ENCODE results near the gene ITPRID2. TPM values are rescaled to one million over a fixed set of nuclear protein-coding genes. Genes with fewer than 3 reads are reported as not detected.
A peak's percentile ranks its signal among the peaks of the same experiment; 100 is the strongest.

Gene ITPRID2
- total and polyA plus RNA-seq, 2 of the 4 experiments (the other 2 are of a cell fraction) = 74.1 to 187 TPM

- H3K36me3 ChIP-seq (ENCODE audit: control insufficient read depth, insufficient read depth, low read length) = peaks cover 33% of the 10 kb centered on the region
These were observed 8.6 kb downstream of the ITPRID2 start for GRCh38 chr2:181900007-181900651.

More at GRCh38 chr2:181900007-181900651, 8.6 kb downstream of the ITPRID2 start:
- ChIA-PET CTCF (interaction anchor here (1.5 to 1.7 kb wide), 2 partner anchors 157 to 177 kb away, joined by 5 to 6 read pairs; no protein-coding TSS in a partner anchor), POLR2A (ENCODE audit: unreplicated experiment) (no interaction called here)
- no peak overlapping the region for H3K14ac ChIP-seq (replicated peaks; ENCODE audit: low read depth, low read length)
- no CpG with 5 or more reads among the region's 3 CpGs for WGBS, 2 experiments (ENCODE audit: extremely low coverage in 2 of 2, insufficient read length in 1 of 2)
- H4K8ac ChIP-seq (ENCODE audit: low read depth in 2 of 2, low read length in 2 of 2) = peak overlapping the region in 1 of 2 experiments; percentile 11; a peak in 1 of 4 replicates
- DNase-seq (no peak), ATAC-seq (ENCODE audit: low read depth) (0 out of 2 replicates have a peak, but pooled peaks have one; percentile 24)
- H3K27me3 ChIP-seq (ENCODE audit: control insufficient read depth, insufficient read depth, low read length) = no peaks in the 10 kb centered on the region
- H3K56ac ChIP-seq (ENCODE audit: extremely low read depth, insufficient read depth, low read length) = no peak overlapping the region
- peak overlapping the region; percentile 37 for H2BK5ac ChIP-seq (ENCODE audit: low read depth, low read length, poor library complexity, severe bottlenecking)
- H3K27ac ChIP-seq (ENCODE audit: insufficient read depth, low read length) = no peak overlapping the region
- BruUV-seq (replicated peaks) = no TSS peak
- H2AK9ac ChIP-seq (replicated peaks; ENCODE audit: low read depth, low read length, poor library complexity) = no peak overlapping the region
- H2BK120ac ChIP-seq (ENCODE audit: low read depth, low read length) = no peak overlapping the region
- no peak overlapping the region for H2BK20ac ChIP-seq (ENCODE audit: low read depth, low read length)
- no peaks in the 10 kb centered on the region for H3K9me3 ChIP-seq (ENCODE audit: control insufficient read depth, insufficient read depth, low read length)
- no peak overlapping the region for H3K4ac ChIP-seq (ENCODE audit: low read depth, low read length)
- H3K9ac ChIP-seq (ENCODE audit: low read depth, low read length) = no peak overlapping the region
- H3K4me2 ChIP-seq (ENCODE audit: low read depth, low read length) = no peak overlapping the region
- intact Hi-C loops (cut with micrococcal nuclease) (loop anchor here (10.0 kb wide), 1 partner anchor 755 kb away; no protein-coding TSS in a partner anchor), in situ Hi-C loops (cut with MboI; ENCODE audit: low sequenced_read_pairs) (loop anchor here (10.0 to 25.0 kb wide), 2 partner anchors 175 to 762 kb away; no protein-coding TSS in a partner anchor), dilution Hi-C loops (cut with HindIII; ENCODE audit: low sequenced_read_pairs, unreplicated experiment) (no loop called here)
- no peak overlapping the region for H3K23ac ChIP-seq (ENCODE audit: low read depth, low read length)
- 0 out of 2 replicates have a peak, but pooled peaks cover 3% of the 10 kb centered on the region for H3K9me1 ChIP-seq (ENCODE audit: insufficient read depth, low read length)
- H3K79me1 ChIP-seq (ENCODE audit: low read depth in 1 of 2, low read length in 2 of 2) = peaks cover 6 to 35% of the 10 kb centered on the region in 2 experiments
- H3K4me3 ChIP-seq (ENCODE audit: insufficient read depth, low read depth, low read length) = no peak overlapping the region
- H2BK15ac ChIP-seq (ENCODE audit: low read depth, low read length) = no peak overlapping the region
- H4K20me1 ChIP-seq (ENCODE audit: insufficient read depth, low read length) = no peaks in the 10 kb centered on the region; the same call in 1 of the 2 replicates
- no peak overlapping the region for H3K18ac ChIP-seq (ENCODE audit: low read depth, low read length)
- H4K91ac ChIP-seq (ENCODE audit: insufficient read depth, low read depth, low read length) = no peak overlapping the region
- peaks cover 3% of the 10 kb centered on the region for H3K4me1 ChIP-seq (ENCODE audit: control insufficient read depth, insufficient read depth, low read length)
- no peak overlapping the region for H4K5ac ChIP-seq (ENCODE audit: low read depth, low read length)
- TF ChIP-seq SMC3 (IDR thresholded peaks at IDR 0.05; ENCODE audit: low read depth, low read length) = no peak
- TF ChIP-seq MXI1 (IDR thresholded peaks at IDR 0.05; ENCODE audit: borderline replicate concordance, low read depth, low read length) = no peak
- no peak for TF ChIP-seq CEBPB (IDR thresholded peaks at IDR 0.05; ENCODE audit: low read depth, low read length)
- TF ChIP-seq CTCF (conservative IDR thresholded peaks at IDR 0.05; ENCODE audit: low read depth, low read length) = no peak
- TF ChIP-seq CHD1 (IDR thresholded peaks at IDR 0.05; ENCODE audit: low read depth, low read length) = no peak
- no peak for TF ChIP-seq ELK1 (IDR thresholded peaks at IDR 0.05; ENCODE audit: borderline replicate concordance, low read depth, low read length)
- no peak for TF ChIP-seq RCOR1 (IDR thresholded peaks at IDR 0.05; ENCODE audit: insufficient replicate concordance, low read length)
- no peak for TF ChIP-seq MAFK (IDR thresholded peaks at IDR 0.05; ENCODE audit: low read depth, low read length)
- no peak for TF ChIP-seq BHLHE40 (IDR thresholded peaks at IDR 0.05; ENCODE audit: low read depth, low read length)
- H2AK5ac ChIP-seq (ENCODE audit: low read depth, low read length) = no peak overlapping the region
- no peak overlapping the region for H2AFZ ChIP-seq (replicated peaks; ENCODE audit: low read length, poor library complexity)

Measured in IMR-90 (cell line).